Measurements from ENCODE around the gene NDUFB4.
"Not testable (repeated sequence)": the region's sequence is repeated elsewhere in the genome, so short reads cannot be mapped to it uniquely, and the experiment has no call there.

NDUFB4 gene

GRCh38 chr3:120608506-120608905 lies 12.4 kb downstream of the NDUFB4 start:
- ATAC-seq (no peak), DNase-seq (no peak)
- Mint-ChIP-seq H3K9me3 (no peaks in the 10 kb centered on the region), H3K27me3 (no peaks in the 10 kb centered on the region), H3K27ac (peak overlapping the region in 1 of 2 donors; percentile 67), H3K4me3 (no peak overlapping the region), H3K4me1 (no peaks in the 10 kb centered on the region)

GRCh38 chr3:120614765-120615164 lies 18.6 kb downstream of the NDUFB4 start:
- H3K27ac Mint-ChIP-seq: peak overlapping the region in 1 of 2 donors; percentile 52
- ATAC-seq (no peak), DNase-seq (no peak)
- H3K4me1 Mint-ChIP-seq: no peaks in the 10 kb centered on the region
- H3K27me3 Mint-ChIP-seq: no peaks in the 10 kb centered on the region
- H3K4me3 Mint-ChIP-seq: no peak overlapping the region
- H3K9me3 Mint-ChIP-seq: no peaks in the 10 kb centered on the region

- ATAC-seq (no peak), DNase-seq (no peak)
- Mint-ChIP-seq H3K9me3 (no peaks in the 10 kb centered on the region), H3K27ac (no peak overlapping the region), H3K27me3 (no peaks in the 10 kb centered on the region), H3K4me3 (no peak overlapping the region), H3K4me1 (no peaks in the 10 kb centered on the region)
These were observed 19.9 kb downstream of the NDUFB4 start for GRCh38 chr3:120615847-120616609.

- not testable (repeated sequence) for H3K4me1 Mint-ChIP-seq, H3K27me3 Mint-ChIP-seq, H3K9me3 Mint-ChIP-seq, DNase-seq, H3K4me3 Mint-ChIP-seq, ATAC-seq
- H3K27ac Mint-ChIP-seq: peak overlapping the region; percentile 42 to 78
These were observed 20.6 kb downstream of the NDUFB4 start for GRCh38 chr3:120616745-120617144.

GRCh38 chr3:120622457-120622856 lies 26.3 kb downstream of the NDUFB4 start:
- no peak overlapping the region for H3K4me3 Mint-ChIP-seq
- H3K27ac Mint-ChIP-seq: peak overlapping the region in 1 of 2 donors; percentile 52
- peaks cover 31% of the 10 kb centered on the region in 2 donors for H3K9me3 Mint-ChIP-seq
- DNase-seq (no peak), ATAC-seq (no peak)
- H3K4me1 Mint-ChIP-seq: no peaks in the 10 kb centered on the region
- no peaks in the 10 kb centered on the region for H3K27me3 Mint-ChIP-seq

GRCh38 chr3:120622870-120623726 lies 27.0 kb downstream of the NDUFB4 start:
- ATAC-seq (no peak), DNase-seq (no peak)
- H3K27ac Mint-ChIP-seq: peak overlapping the region; percentile 16 to 52
- H3K27me3 Mint-ChIP-seq: no peaks in the 10 kb centered on the region
- H3K4me1 Mint-ChIP-seq: no peaks in the 10 kb centered on the region
- peak overlapping the region in 1 of 2 donors; percentile 46 for H3K4me3 Mint-ChIP-seq
- peaks cover 31% of the 10 kb centered on the region in 2 donors for H3K9me3 Mint-ChIP-seq

GRCh38 chr3:120623727-120624093 lies 27.6 kb downstream of the NDUFB4 start:
- no peak overlapping the region for H3K27ac Mint-ChIP-seq
- DNase-seq: no peak
- no peak overlapping the region for H3K4me3 Mint-ChIP-seq
- H3K27me3 Mint-ChIP-seq: no peaks in the 10 kb centered on the region
- no peak for ATAC-seq
- H3K9me3 Mint-ChIP-seq: peaks cover 31% of the 10 kb centered on the region in 2 donors
- no peaks in the 10 kb centered on the region for H3K4me1 Mint-ChIP-seq

- ATAC-seq: no peak
- Mint-ChIP-seq H3K27ac (no peak overlapping the region), H3K4me3 (no peak overlapping the region), H3K4me1 (no peaks in the 10 kb centered on the region), H3K27me3 (no peaks in the 10 kb centered on the region), H3K9me3 (peaks cover 31 to 39% of the 10 kb centered on the region in 2 donors)
- no peak for DNase-seq
These were observed 29.0 kb downstream of the NDUFB4 start for GRCh38 chr3:120625159-120625586.

GRCh38 chr3:120634539-120634938 lies 38.4 kb downstream of the NDUFB4 start:
- H3K4me1 Mint-ChIP-seq: no peaks in the 10 kb centered on the region
- H3K27me3 Mint-ChIP-seq: no peaks in the 10 kb centered on the region
- H3K27ac Mint-ChIP-seq: no peak overlapping the region
- H3K4me3 Mint-ChIP-seq: no peak overlapping the region
- H3K9me3 Mint-ChIP-seq: peaks cover 7 to 11% of the 10 kb centered on the region in 2 donors
- no peak for ATAC-seq
- DNase-seq: no peak

GRCh38 chr3:120636795-120637401 lies 40.8 kb downstream of the NDUFB4 start:
- ATAC-seq: no peak

GRCh38 chr3:120637851-120638559 lies 41.9 kb downstream of the NDUFB4 start:
- H3K4me3 Mint-ChIP-seq: no peak overlapping the region
- peaks cover 9% of the 10 kb centered on the region for H3K4me1 Mint-ChIP-seq
- H3K9me3 Mint-ChIP-seq: peaks cover 0 to 11% of the 10 kb centered on the region in 2 donors
- DNase-seq (no peak), ATAC-seq (no peak)
- H3K27ac Mint-ChIP-seq: no peak overlapping the region
- H3K27me3 Mint-ChIP-seq: no peaks in the 10 kb centered on the region

More at GRCh38 chr3:120636795-120637401, 40.8 kb downstream of the NDUFB4 start:
- peaks cover 9% of the 10 kb centered on the region for H3K4me1 Mint-ChIP-seq
- H3K27me3 Mint-ChIP-seq: no peaks in the 10 kb centered on the region
- peaks cover 0 to 11% of the 10 kb centered on the region in 2 donors for H3K9me3 Mint-ChIP-seq
- DNase-seq: no peak
- no peak overlapping the region for H3K4me3 Mint-ChIP-seq
- no peak overlapping the region for H3K27ac Mint-ChIP-seq

GRCh38 chr3:120638820-120639219 lies 42.7 kb downstream of the NDUFB4 start:
- not testable (repeated sequence) for H3K4me3 Mint-ChIP-seq, H3K4me1 Mint-ChIP-seq, H3K27ac Mint-ChIP-seq, H3K27me3 Mint-ChIP-seq, DNase-seq, ATAC-seq
- H3K9me3 Mint-ChIP-seq: peaks cover 0 to 11% of the 10 kb centered on the region in 2 donors

GRCh38 chr3:120640231-120640630 lies 44.1 kb downstream of the NDUFB4 start:
- H3K27me3 Mint-ChIP-seq: no peaks in the 10 kb centered on the region
- H3K4me3 Mint-ChIP-seq: no peak overlapping the region
- DNase-seq (no peak), ATAC-seq (no peak)
- peaks cover 0 to 11% of the 10 kb centered on the region in 2 donors for H3K9me3 Mint-ChIP-seq
- peaks cover 9% of the 10 kb centered on the region for H3K4me1 Mint-ChIP-seq
- H3K27ac Mint-ChIP-seq: no peak overlapping the region

GRCh38 chr3:120641696-120642246 lies 45.6 kb downstream of the NDUFB4 start:
- Mint-ChIP-seq H3K4me1 (peaks cover 9% of the 10 kb centered on the region), H3K4me3 (no peak overlapping the region), H3K27ac (peak overlapping the region in 1 of 2 donors; percentile 75), H3K27me3 (no peaks in the 10 kb centered on the region), H3K9me3 (peaks cover 0 to 11% of the 10 kb centered on the region in 2 donors)
- ATAC-seq (no peak), DNase-seq (no peak)

Data from stimulated activated naive CD8-positive, alpha-beta T cell treated with anti-CD3 and anti-CD28 coated beads, Interleukin-15, amount 100 ng/mL, for 72 hours (primary cell).